Nephron (organoid): ENCODE results near the gene ESR2.

ENCODE experiments used
- H3K27ac Mint-ChIP-seq, 3 experiments: 2 replicates each; pipeline ENCODE4 v1.8.0; 2020; ENCODE audit warnings: mixed read lengths in 3 of 3, mild to moderate bottlenecking in 2 of 3, moderate library complexity in 1 of 3
- H3K27me3 Mint-ChIP-seq: 2 replicates; pipeline ENCODE4 v1.8.0; 2021; ENCODE audit warnings: low read depth, mild to moderate bottlenecking, moderate library complexity, mixed read lengths
- H3K36me3 Mint-ChIP-seq: 2 replicates; pipeline ENCODE4 v1.8.0; 2020; ENCODE audit warnings: low read depth, mixed read lengths
- H3K4me1 Mint-ChIP-seq: 2 replicates; pipeline ENCODE4 v1.8.0; 2020; ENCODE audit warnings: mixed read lengths
- H3K4me3 Mint-ChIP-seq, 3 experiments: 2 replicates each; pipeline ENCODE4 v1.8.0; 2020; ENCODE audit warnings: mild to moderate bottlenecking in 3 of 3, mixed read lengths in 3 of 3, moderate library complexity in 2 of 3
- H3K9me3 Mint-ChIP-seq: 2 replicates; pipeline ENCODE4 v1.8.0; 2020; ENCODE audit warnings: mixed read lengths
- TF ChIP-seq, protein P1 (sequence below), 3 experiments: fragments of 200-600 bp; sonication (generic); IDR thresholded peaks; one replicate each; pipeline ENCODE4 v1.5.0; 2021; ENCODE audit warnings: antibody characterized with exemption in 3 of 3; ENCODE audit not compliant: unreplicated experiment in 3 of 3

ESR2 gene

DNA sequence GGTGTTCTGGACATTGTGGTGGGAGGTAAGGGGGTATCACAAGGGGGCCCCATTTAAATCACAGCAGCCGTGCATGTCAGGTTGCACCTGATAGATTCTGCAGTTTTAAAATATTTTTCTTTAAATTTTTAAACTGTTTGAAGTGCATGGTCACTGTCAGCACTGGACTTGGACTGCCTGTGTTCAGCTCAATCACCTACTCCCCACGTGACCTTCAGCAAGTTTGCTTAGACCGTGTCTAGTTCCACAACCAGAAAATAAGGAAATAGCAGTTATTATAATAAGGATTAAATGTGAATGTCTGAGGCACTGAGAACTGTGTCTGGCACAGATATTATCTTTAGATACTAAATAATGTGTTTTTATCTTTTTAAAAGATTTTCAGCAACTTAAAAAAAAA is 64.7 kb downstream of the ESR2 start:
- Mint-ChIP-seq H3K36me3 (peaks cover 49% of the 10 kb centered on the region), H3K27ac (no peak overlapping the region), H3K9me3 (no peaks in the 10 kb centered on the region), H3K4me3 (no peak overlapping the region), H3K27me3 (no peaks in the 10 kb centered on the region), H3K4me1 (peaks cover under 1% of the 10 kb centered on the region)
- TF ChIP-seq, protein P1, sequence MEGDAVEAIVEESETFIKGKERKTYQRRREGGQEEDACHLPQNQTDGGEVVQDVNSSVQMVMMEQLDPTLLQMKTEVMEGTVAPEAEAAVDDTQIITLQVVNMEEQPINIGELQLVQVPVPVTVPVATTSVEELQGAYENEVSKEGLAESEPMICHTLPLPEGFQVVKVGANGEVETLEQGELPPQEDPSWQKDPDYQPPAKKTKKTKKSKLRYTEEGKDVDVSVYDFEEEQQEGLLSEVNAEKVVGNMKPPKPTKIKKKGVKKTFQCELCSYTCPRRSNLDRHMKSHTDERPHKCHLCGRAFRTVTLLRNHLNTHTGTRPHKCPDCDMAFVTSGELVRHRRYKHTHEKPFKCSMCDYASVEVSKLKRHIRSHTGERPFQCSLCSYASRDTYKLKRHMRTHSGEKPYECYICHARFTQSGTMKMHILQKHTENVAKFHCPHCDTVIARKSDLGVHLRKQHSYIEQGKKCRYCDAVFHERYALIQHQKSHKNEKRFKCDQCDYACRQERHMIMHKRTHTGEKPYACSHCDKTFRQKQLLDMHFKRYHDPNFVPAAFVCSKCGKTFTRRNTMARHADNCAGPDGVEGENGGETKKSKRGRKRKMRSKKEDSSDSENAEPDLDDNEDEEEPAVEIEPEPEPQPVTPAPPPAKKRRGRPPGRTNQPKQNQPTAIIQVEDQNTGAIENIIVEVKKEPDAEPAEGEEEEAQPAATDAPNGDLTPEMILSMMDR (IDR thresholded peaks at IDR 0.05; ENCODE audit: unreplicated experiment in 3 of 3) = no peak

DNA sequence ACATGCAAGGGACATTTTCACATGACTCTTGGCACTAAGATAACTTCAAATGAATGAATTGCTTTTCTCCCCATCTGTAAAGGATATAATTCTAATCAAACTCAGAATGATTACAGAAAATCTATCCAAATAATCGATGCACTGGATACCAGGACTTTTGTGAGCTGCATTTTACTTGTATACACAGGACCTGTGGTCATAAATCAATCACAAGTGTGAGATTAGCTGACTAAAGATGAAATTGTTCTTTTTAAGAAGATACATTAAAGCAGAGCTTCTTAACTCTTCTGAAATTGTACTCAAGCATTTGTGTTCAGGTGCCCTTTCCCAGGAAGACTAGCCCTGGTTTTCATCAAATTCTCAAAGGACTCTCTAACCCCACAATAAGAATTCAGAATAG is 66.3 kb downstream of the ESR2 start:
- Mint-ChIP-seq H3K9me3 (no peaks in the 10 kb centered on the region), H3K27ac (no peak overlapping the region), H3K27me3 (no peaks in the 10 kb centered on the region), H3K4me1 (no peaks in the 10 kb centered on the region), H3K4me3 (no peak overlapping the region), H3K36me3 (peaks cover 60% of the 10 kb centered on the region)
- TF ChIP-seq, protein P1 (IDR thresholded peaks at IDR 0.05; ENCODE audit: unreplicated experiment in 3 of 3) = no peak

DNA sequence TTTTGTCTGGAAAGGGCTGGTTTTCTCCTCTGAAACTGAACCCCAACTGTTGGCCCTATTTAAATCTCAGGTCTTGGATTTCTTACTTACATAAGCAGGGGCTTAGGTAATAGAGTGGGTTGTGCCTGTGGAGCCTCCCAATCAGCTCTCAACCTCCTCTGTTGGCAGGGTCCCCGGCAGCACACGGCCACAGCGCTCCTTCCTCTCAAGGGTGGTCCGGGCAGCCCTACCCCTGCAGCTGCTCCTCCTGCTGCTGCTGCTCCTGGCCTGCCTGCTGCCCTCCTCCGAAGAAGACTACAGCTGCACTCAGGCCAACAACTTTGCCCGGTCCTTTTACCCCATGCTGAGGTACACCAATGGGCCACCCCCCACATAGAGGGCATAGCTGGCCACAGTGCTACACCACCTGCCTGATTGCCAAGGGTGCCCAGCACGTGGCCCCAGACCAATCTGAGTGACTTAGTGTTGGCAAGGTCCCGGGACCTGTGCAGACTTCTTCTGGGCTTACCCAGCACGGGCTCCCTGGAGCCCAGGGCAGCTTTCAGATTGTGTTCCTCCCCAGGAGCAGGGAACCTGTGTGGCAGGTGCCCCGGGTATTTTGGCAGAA is 68.9 kb downstream of the ESR2 start:
- H3K4me1 Mint-ChIP-seq = peaks cover 13% of the 10 kb centered on the region
- no peaks in the 10 kb centered on the region for H3K9me3 Mint-ChIP-seq
- H3K27me3 Mint-ChIP-seq = no peaks in the 10 kb centered on the region
- TF ChIP-seq, protein P1 (IDR thresholded peaks at IDR 0.05; ENCODE audit: unreplicated experiment in 3 of 3) = no peak
- no peak overlapping the region for H3K4me3 Mint-ChIP-seq
- H3K27ac Mint-ChIP-seq = no peak overlapping the region
- peaks cover 60% of the 10 kb centered on the region for H3K36me3 Mint-ChIP-seq

DNA sequence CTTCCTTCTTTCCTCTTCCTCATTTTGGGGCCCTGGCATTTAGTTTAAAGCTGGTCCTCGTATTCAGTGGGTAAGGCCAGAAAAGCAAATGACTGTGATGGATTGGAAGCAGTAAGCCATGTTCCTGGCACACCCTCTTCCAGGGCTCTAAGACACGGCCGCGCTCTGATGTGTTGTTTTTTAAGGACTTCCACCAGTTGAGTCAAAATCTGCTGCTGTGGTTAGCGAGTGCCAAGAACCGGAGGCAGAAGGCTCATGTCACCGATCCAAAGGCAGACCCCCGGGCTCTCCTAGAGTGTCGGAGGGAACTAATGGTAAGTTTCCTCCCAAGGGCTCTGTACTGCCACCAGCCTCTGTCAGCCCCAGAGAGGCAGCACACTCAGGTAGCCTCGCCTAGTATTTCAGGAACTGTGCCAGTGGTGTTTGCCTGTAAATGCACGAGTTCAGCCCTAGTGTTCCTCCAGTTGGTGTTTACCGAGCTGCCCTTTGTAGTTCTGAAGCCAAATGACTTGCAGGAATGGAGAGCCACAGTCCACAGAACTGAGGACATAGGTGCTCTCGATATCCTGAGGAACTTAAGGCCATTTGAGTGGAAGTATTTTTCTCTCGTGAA is 72.7 kb downstream of the ESR2 start:
- peaks cover 58% of the 10 kb centered on the region for H3K36me3 Mint-ChIP-seq
- H3K27me3 Mint-ChIP-seq = no peaks in the 10 kb centered on the region
- H3K9me3 Mint-ChIP-seq = no peaks in the 10 kb centered on the region
- peaks cover 40% of the 10 kb centered on the region for H3K4me1 Mint-ChIP-seq
- H3K4me3 Mint-ChIP-seq = no peak overlapping the region
- H3K27ac Mint-ChIP-seq = peak overlapping the region in 1 of 3 experiments; percentile 26
- TF ChIP-seq, protein P1 (IDR thresholded peaks at IDR 0.05; ENCODE audit: unreplicated experiment in 3 of 3) = no peak

DNA sequence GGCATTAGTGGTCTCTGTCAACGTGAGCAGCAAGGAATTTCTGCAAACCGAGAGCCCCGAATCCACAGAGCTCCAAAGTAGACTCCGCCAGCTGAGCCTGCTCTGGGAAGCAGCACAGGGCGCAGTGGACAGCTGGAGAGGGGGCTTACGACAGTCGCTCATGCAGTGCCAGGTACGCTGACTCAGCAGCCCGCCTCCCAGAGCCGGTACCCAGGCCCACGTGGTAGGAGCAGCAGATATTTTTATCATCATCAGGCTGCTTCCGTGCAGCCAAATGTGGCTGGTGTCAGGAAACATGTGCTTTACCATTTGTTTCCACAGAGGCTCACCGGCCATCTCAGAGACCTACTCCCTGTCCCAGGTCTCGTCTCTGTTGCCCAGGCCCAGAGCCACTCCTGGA is 73.7 kb downstream of the ESR2 start:
- Mint-ChIP-seq H3K36me3 (peaks cover 66% of the 10 kb centered on the region), H3K4me3 (peak overlapping the region in 1 of 3 experiments; percentile 41), H3K27me3 (no peaks in the 10 kb centered on the region), H3K27ac (peak overlapping the region in 2 of 3 experiments; percentile 34 to 76), H3K4me1 (peaks cover 40% of the 10 kb centered on the region), H3K9me3 (no peaks in the 10 kb centered on the region)
- TF ChIP-seq, protein P1 (IDR thresholded peaks at IDR 0.05; ENCODE audit: unreplicated experiment in 3 of 3) = no peak

DNA sequence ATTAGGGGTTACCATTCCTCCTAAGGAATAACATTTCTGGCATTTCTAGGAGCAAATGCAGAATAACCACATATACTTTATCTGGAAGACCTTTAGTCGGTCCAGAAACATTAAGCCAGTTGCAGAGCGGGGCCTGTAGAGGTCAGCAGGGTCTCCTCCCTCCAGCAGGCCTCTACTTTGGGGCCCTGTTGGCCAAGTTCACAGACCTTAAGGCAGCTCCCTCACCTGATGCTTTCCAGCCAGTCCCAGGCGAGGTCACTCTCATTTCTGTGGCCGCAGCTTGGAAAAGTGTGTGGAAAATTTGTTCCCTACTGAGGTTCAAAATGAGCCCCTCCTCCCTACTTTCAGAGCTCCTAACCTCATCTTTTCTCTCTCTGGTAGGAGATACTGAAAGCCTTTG is 74.1 kb downstream of the ESR2 start:
- Mint-ChIP-seq H3K36me3 (peaks cover 66% of the 10 kb centered on the region), H3K27ac (peak overlapping the region in 2 of 3 experiments; percentile 34 to 76), H3K4me1 (peaks cover 40% of the 10 kb centered on the region), H3K27me3 (no peaks in the 10 kb centered on the region), H3K9me3 (no peaks in the 10 kb centered on the region), H3K4me3 (peak overlapping the region in 1 of 3 experiments; percentile 41)
- TF ChIP-seq, protein P1 (IDR thresholded peaks at IDR 0.05; ENCODE audit: unreplicated experiment in 3 of 3) = no peak
